ENCODE results near the gene ARMC9. TPM values are rescaled to one million over a fixed set of nuclear protein-coding genes. Genes with fewer than 3 reads are reported as not detected.

ARMC9 gene
- total and polyA plus RNA-seq, 11 donors = 0.95 to 4.7 (median 2.4) TPM

GRCh38 chr2:231223001-231223375 is 24.6 kb downstream of the ARMC9 start:
- peaks cover 0 to 6% (median 0%) of the 10 kb centered on the region in 12 donors for H3K4me1 ChIP-seq

GRCh38 chr2:231223458-231223976 is 25.1 kb downstream of the ARMC9 start:
- 72 to 76% (median 73%) methylated on average over 6 of the region's 6 CpGs for WGBS, 4 donors
- H3K4me3 ChIP-seq = no peak overlapping the region
- intact Hi-C loops (cut with DNase I) = no loop called here
- no peaks in the 10 kb centered on the region for H3K27me3 ChIP-seq
- TF ChIP-seq, protein P1, sequence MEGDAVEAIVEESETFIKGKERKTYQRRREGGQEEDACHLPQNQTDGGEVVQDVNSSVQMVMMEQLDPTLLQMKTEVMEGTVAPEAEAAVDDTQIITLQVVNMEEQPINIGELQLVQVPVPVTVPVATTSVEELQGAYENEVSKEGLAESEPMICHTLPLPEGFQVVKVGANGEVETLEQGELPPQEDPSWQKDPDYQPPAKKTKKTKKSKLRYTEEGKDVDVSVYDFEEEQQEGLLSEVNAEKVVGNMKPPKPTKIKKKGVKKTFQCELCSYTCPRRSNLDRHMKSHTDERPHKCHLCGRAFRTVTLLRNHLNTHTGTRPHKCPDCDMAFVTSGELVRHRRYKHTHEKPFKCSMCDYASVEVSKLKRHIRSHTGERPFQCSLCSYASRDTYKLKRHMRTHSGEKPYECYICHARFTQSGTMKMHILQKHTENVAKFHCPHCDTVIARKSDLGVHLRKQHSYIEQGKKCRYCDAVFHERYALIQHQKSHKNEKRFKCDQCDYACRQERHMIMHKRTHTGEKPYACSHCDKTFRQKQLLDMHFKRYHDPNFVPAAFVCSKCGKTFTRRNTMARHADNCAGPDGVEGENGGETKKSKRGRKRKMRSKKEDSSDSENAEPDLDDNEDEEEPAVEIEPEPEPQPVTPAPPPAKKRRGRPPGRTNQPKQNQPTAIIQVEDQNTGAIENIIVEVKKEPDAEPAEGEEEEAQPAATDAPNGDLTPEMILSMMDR (IDR thresholded peaks at IDR 0.05) = no peak
- no peak for TF ChIP-seq POLR2A (IDR thresholded peaks at IDR 0.05)
- peaks cover 0 to 51% (median 4%) of the 10 kb centered on the region in 9 donors for H3K36me3 ChIP-seq
- H3K27ac ChIP-seq = peak overlapping the region in 1 of 12 donors; percentile 75
- DNase-seq (no peak), ATAC-seq (no peak)
- peaks cover 0 to 6% (median 0%) of the 10 kb centered on the region in 12 donors for H3K4me1 ChIP-seq
- H3K9me3 ChIP-seq = no peaks in the 10 kb centered on the region

More at GRCh38 chr2:231223001-231223375, 24.6 kb downstream of the ARMC9 start:
- no peaks in the 10 kb centered on the region for H3K27me3 ChIP-seq
- ATAC-seq (no peak), DNase-seq (no peak)
- 82 to 89% (median 85%) methylated on average over 3 of the region's 3 CpGs for WGBS, 4 donors
- intact Hi-C loops (cut with DNase I) = no loop called here
- no peak overlapping the region for H3K4me3 ChIP-seq
- H3K36me3 ChIP-seq = peaks cover 0 to 56% (median 4%) of the 10 kb centered on the region in 9 donors
- H3K9me3 ChIP-seq = no peaks in the 10 kb centered on the region
- TF ChIP-seq POLR2A (IDR thresholded peaks at IDR 0.05) = no peak
- TF ChIP-seq, protein P1 (IDR thresholded peaks at IDR 0.05) = no peak
- peak overlapping the region in 2 of 12 donors; percentile 34 to 75 for H3K27ac ChIP-seq

- WGBS, 4 donors = 69 to 74% (median 72%) methylated on average over 9 to 12 of the region's 12 CpGs
- intact Hi-C loops (cut with DNase I) = loop anchor here (1.0 to 5.0 kb wide), 8 partner anchors 177 to 225 kb away; no protein-coding TSS in a partner anchor
- peak in 4 of 5 donors; percentile 45 to 68 (median 57) for DNase-seq
- H3K4me1 ChIP-seq = peaks cover 0 to 6% (median 0%) of the 10 kb centered on the region in 12 donors
- no peaks in the 10 kb centered on the region for H3K27me3 ChIP-seq
- H3K4me3 ChIP-seq = no peak overlapping the region
- H3K9me3 ChIP-seq = no peaks in the 10 kb centered on the region
- peaks cover 0 to 31% (median 4%) of the 10 kb centered on the region in 9 donors for H3K36me3 ChIP-seq
- peak; percentile 77 to 97 (median 94) for ATAC-seq
- peak overlapping the region in 3 of 12 donors; percentile 36 to 76 (median 53) for H3K27ac ChIP-seq
- TF ChIP-seq POLR2A (IDR thresholded peaks at IDR 0.05) = no peak
- TF ChIP-seq, protein P1 (IDR thresholded peaks at IDR 0.05) = peak; percentile 61 to 82 (median 76)
These were observed 29.1 kb downstream of the ARMC9 start for GRCh38 chr2:231227310-231228162.

- Histone ChIP-seq H3K4me1 (peaks cover 0 to 6% (median 0%) of the 10 kb centered on the region in 12 donors), H3K4me3 (no peak overlapping the region), H3K27me3 (no peaks in the 10 kb centered on the region), H3K9me3 (no peaks in the 10 kb centered on the region), H3K36me3 (peaks cover 0 to 24% (median 0%) of the 10 kb centered on the region in 9 donors), H3K27ac (peak overlapping the region in 1 of 12 donors; percentile 76)
- no peak for DNase-seq
- intact Hi-C loops (cut with DNase I) = loop anchor here in 7 of 10 donors (2.0 to 5.0 kb wide), 4 partner anchors 184 to 225 kb away; no protein-coding TSS in a partner anchor
- WGBS, 4 donors = 79 to 95% (median 87%) methylated on average over 2 to 9 of the region's 9 CpGs; no CpG with 5 or more reads in 1 of the 4 donors
- peak in 1 of 4 donors; percentile 25 for ATAC-seq
- no peak for TF ChIP-seq POLR2A (IDR thresholded peaks at IDR 0.05)
- TF ChIP-seq, protein P1 (IDR thresholded peaks at IDR 0.05) = no peak
These were observed 29.8 kb downstream of the ARMC9 start for GRCh38 chr2:231228223-231228622.

All from heart left ventricle (tissue), 16 donors.